LoVo (cell line): ENCODE data around the gene CHST13.

Source experiments
- DNase-seq: peaks from one replicate; pipeline ENCODE4 v3.0.0-alpha.2; 2016; ENCODE audit warnings: low spot score

CHST13 gene

DNA sequence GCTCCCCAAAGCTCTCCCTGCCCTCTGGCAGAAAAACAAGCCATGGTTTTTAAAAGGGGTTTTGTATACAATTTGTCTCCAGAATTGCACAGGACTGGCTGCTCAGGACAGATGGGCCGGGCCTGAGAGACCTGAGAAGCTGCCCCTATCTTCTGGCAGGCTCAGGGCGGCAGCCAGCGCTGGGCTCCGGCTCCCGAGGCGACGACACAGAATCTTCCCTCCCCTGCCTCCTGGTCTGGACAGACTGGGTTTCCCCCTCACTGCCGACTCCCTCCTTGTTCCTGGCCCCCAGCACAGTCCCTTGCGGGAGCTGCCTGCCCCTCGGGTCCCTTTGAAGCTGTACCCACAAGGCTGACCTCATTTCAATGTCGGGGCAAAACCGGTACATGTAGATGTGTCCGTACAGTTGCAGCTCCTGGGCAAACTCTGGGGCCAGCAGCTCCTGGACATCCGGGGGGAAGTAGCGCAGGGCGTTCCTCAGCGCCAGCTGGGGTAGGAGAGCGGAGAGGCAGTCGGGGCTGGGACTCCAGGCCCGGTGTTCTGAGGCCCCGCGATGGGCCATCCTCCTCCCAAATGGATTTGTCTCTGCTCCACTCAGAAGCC is 13.5 kb upstream of the CHST13 start:
- DNase-seq, result no peak

GRCh38 chr3:126511291-126511690 is 12.7 kb upstream of the CHST13 start:
- DNase-seq, result no peak

- no peak for DNase-seq
Observed at GRCh38 chr3:126512026-126512425, 11.9 kb upstream of the CHST13 start.

DNA sequence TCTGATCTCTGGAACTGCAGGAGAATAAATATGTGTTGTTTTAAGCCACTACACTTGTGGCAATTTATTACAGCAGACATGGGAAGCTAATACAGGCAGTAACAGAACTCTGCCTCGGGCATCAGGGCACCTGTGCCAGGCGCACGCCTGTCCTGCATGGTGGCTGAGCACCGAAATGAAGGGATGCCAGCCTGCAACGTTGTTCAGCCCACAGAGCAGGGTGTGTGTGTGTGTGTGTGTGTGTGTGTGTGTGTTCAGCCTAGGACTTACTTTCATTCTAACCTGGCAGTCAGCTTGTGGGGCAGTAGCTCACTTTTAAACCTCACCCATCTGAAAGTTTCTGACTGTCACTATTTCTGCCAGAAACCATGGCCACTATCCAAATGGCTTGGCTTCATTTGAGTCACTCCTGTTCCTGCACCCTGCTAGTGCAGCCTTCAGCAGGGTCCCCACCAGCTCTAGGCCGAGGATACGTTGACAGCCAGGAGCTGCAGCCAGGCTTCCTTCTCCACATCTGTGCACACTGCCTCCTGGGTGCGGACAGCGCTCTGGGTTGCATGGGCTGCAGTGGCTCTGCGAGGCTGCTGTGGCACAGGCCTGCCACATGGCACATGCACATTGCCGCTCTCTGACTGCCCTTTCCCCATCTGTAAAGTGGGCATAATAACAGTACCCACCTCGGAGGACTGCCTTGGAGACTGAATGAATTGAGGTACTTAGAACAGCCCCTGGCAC is 10.9 kb upstream of the CHST13 start:
- DNase-seq, result no peak

DNA sequence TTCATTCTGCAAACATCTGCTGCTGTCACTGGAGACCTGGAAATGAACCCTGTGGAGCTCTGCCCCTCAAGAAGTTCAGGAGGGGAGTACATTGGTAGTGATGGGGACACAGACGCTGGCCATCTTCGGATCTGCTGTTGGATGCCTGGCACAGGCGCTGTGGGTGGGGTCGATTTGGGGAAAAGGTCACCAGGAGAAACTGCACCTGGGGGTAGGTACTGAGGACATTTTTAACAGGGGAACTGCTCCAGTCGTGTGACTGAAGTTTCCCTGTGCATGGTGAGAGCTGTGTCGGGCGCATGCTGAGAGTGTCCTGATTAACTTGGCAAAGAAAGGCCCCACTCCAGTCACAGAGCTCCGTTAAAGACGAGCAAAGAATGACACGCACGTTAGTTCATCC is 9.8 kb upstream of the CHST13 start:
- DNase-seq, result no peak

- DNase-seq, result no peak
Observed at GRCh38 chr3:126515066-126515706, 8.8 kb upstream of the CHST13 start.

- DNase-seq, result no peak
Observed at GRCh38 chr3:126516152-126516935, 7.6 kb upstream of the CHST13 start.

DNA sequence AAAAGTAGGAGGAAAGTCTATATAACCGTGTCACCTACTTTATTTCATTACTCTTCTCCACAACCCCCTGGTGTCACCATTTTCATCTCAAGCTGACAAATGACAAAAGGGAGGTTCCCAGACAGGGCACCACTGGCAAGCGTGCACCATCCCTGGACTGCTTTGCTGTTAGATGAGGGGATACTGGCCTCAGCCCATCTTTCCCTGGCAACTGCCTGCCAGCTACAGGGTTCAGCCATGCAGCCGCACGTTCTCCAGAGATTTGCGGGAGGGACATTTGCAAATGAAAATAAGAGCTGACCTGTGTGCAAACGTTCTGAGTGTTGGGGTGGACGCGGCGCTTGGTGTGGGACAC is 7.0 kb upstream of the CHST13 start:
- no peak for DNase-seq

GRCh38 chr3:126517291-126517951 is 6.5 kb upstream of the CHST13 start, which contains the start of gene UROC1:
Gene UROC1, minus strand, starts transcription at chr3:126517773. Its CDS starts 54 bp downstream, at chr3:126517719.
- no peak for DNase-seq

GRCh38 chr3:126517986-126518778 is 5.8 kb upstream of the CHST13 start:
- no peak for DNase-seq

- DNase-seq, result no peak
Observed at GRCh38 chr3:126518779-126519177, 5.2 kb upstream of the CHST13 start.

DNA sequence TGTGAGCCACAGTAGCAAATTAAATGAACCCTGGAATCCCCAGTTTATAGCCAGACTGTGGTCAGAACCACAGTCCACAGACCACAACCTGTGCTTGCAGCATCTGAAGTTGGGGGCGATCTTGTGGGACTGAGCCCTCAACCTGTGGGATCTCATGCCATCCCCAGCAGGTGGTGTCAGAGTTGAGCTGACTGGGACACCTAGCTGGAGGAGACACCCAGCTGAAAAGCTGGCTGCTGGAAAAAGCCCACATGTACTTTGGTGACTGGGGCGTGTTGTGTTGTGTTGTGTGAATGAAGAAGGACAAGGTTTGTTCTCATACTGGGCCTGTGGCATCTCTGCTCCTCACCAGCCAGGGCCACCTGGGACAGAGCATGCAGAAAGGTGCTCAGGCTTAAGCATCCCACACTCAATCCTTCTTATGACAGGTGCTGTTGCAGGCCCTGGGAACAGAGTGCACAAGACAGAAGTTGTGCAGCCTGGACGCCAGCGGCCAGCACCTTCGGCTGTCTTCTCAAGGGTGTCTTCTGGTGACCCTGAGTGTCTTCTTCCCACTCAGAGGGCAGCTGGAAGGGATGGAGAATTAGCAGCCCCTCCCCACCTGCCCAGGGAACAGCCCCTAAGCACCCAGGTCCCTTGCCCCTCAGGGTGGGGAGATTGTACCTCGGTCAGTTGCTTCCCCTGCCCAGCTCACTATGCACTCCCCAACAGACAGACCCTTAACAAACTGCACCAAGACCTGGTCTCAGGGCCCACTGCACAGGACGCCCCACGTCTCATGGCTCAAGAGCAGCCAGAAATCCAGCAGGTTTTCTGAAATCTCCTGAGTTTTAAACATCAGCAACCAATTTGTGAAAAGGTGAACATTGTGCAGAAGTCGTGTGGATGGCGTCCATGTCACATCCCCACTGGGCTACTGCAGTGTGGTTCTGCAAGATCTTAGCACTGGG is 4.2 kb upstream of the CHST13 start:
- no peak for DNase-seq

- no peak for DNase-seq
Observed at GRCh38 chr3:126521122-126521891, 2.6 kb upstream of the CHST13 start.

GRCh38 chr3:126522363-126522788 is 1.6 kb upstream of the CHST13 start:
- DNase-seq, result peak; percentile 51

GRCh38 chr3:126524429-126524988 is 554 bp downstream of the CHST13 start:
- DNase-seq, result no peak

DNA sequence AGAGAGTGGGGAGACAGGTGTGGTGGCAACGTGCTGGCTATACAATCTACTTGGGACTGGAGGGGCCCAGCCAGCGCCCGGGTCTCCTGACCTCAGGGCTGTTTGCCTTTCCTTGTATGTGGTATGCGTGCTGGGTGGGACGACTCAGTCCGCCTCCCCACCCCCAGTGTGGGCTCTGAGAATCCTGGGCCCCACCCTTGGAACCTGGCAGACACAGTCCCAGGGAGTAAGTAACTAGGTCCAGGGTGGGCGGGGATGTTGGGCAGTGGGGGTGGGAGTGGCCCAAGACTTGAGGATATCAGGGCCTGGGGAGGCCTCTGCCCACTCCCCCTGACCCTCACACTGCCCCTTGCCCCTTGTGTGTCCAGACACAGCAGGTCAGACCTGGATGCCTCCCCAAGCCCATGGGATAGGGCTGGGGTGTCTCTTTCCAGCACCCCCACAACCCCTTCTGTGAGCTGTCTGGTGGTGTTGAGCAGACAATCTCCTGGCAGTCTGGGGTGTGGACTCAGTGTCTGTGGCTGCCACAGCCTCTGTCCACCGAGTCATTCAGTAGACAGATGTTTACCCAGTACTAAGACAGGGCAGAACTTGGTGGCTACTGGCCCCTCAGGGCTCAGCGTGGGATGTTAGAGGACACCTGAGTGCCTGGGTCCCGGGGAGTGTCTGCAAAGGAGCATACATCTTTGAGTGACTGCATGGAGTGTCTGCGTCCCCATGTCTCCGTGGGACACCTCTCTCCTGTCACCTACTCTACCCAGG is 1.3 kb downstream of the CHST13 start:
- DNase-seq, result no peak

- no peak for DNase-seq
Observed at GRCh38 chr3:126525853-126526667, 2.1 kb downstream of the CHST13 start.
